OCI-LY3 (cell line): ENCODE results near the gene C14orf119.

Experiments used
- CTCF ChIP-seq: fragments of 200-600, 300-600 bp; sonication (generic); IDR thresholded peaks from 2 replicates; pipeline ENCODE4 v1.5.1; 2014; ENCODE audit warnings: antibody characterized with exemption, low read length, low read depth
- EZH2phosphoT487 ChIP-seq: fragments of 200-600 bp; shearing (Covaris generic); IDR thresholded peaks from 2 replicates; pipeline ENCODE4 v1.6.1; 2018; ENCODE audit warnings: antibody characterized with exemption, mixed run types, low read depth

DNA sequence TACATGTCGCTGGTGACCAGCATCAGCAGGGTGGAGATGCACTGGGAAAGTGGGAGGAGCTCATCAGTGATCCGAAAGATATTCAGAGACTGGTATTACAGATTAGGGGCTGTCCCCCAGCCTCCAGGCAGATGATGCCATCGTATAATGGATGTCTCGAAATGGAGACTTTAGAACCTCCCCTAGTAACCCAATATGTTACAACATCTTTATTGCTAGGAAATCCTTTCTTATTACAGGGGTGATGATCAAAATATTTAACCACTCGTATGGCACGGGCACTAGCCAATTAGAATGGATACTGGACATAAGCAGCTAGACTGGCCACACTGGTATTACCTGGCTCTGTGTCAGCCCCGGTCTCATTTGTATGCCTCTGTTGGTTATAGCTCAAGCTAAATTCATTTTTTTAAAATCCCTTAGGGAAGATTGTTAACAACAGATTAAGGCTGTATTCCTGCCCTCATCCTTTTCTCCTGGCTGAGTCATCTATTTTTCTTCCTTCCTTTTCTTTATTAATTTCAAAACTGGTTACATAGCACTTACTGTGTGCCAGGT, 34.5 kb downstream of the C14orf119 start:
- no peak for TF ChIP-seq CTCF
- TF ChIP-seq EZH2phosphoT487, result no peak
